SK-N-SH treated with all-trans-retinoic acid at 6 μM for 48 hours (cell line): ENCODE data around the gene SFTPD.

Experiments
- CSDC2 ChIP-seq: fragments of 250-450 bp; sonication (Bioruptor Pico); IDR thresholded peaks from 2 replicates; pipeline ENCODE4 v1.5.0; 2020; ENCODE audit warnings: mild to moderate bottlenecking, moderate library complexity
- OSR1 ChIP-seq: fragments of 250-450 bp; sonication (Bioruptor Pico); IDR thresholded peaks from 2 replicates; pipeline ENCODE4 v1.8.0; 2022; ENCODE audit warnings: moderate library complexity, mild to moderate bottlenecking, inconsistent platforms
- PPARA ChIP-seq: fragments of 250-450 bp; sonication (Bioruptor Pico); IDR thresholded peaks from 2 replicates; pipeline ENCODE4 v1.5.0; 2020; ENCODE audit warnings: mild to moderate bottlenecking, borderline replicate concordance
- ZC3H10 ChIP-seq: fragments of 250-450 bp; sonication (Bioruptor Pico); IDR thresholded peaks from 2 replicates; pipeline ENCODE4 v1.5.1; 2021; ENCODE audit warnings: mild to moderate bottlenecking, moderate library complexity
- ZFP30 ChIP-seq: fragments of 450-650 bp; formaldehyde crosslinking; IDR thresholded peaks from 2 replicates; pipeline ENCODE4 v1.5.0; 2022; ENCODE audit warnings: mild to moderate bottlenecking, moderate library complexity
- ZNF565 ChIP-seq: fragments of 450-650 bp; formaldehyde crosslinking; conservative IDR thresholded peaks from 2 replicates; pipeline ENCODE4 v1.5.0; 2020; ENCODE audit warnings: low read depth, mild to moderate bottlenecking, moderate library complexity

DNA sequence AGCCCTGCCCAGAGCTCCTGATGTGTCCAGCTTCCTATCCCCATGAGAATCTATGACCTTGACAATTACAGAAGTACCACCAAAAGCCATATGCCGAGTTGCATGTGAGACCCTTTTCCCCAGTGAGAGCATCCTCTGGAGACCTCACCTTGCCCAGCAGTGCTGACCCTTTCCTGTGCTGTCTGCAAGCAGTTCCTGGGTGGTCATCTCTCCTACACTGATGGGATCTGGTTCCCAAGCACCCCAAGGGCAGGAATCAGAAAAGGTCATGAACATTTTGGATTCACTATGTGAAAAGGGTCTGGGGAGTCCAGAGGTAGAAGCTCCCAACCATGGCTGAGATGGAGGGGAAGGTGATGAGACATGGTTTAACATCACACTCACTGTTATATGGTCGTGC, 18.2 kb downstream of the SFTPD start:
- no peak for TF ChIP-seq OSR1
- TF ChIP-seq ZFP30, result no peak
- no peak for TF ChIP-seq PPARA (CRISPR knock-in tag)
- no peak for TF ChIP-seq CSDC2
- TF ChIP-seq ZC3H10, result no peak
- TF ChIP-seq ZNF565, result no peak
